SIG-M5 treated with dmso at 0.1 percent for 504 hours (cell line): ENCODE data around the gene EHF.

Source experiments
- DNase-seq: peaks from one replicate; lab custom pipeline; 2025; ENCODE audit not compliant: unreplicated experiment; lab: John Stamatoyannopoulos, UW

EHF gene

GRCh38 chr11:34623463-34623862 is 2.6 kb downstream of the EHF start:
- DNase-seq, result no peak

- DNase-seq, result no peak
These were observed 3.2 kb downstream of the EHF start for GRCh38 chr11:34624069-34624468.

- no peak for DNase-seq
These were observed 4.7 kb downstream of the EHF start for GRCh38 chr11:34625576-34625975.

- DNase-seq, result no peak
These were observed 5.5 kb downstream of the EHF start for GRCh38 chr11:34626393-34626792.

GRCh38 chr11:34627197-34627596 is 6.3 kb downstream of the EHF start:
- no peak for DNase-seq

GRCh38 chr11:34629711-34630110 is 8.8 kb downstream of the EHF start:
- DNase-seq, result no peak

- no peak for DNase-seq
These were observed 9.7 kb downstream of the EHF start for GRCh38 chr11:34630544-34630943.

- DNase-seq, result no peak
These were observed 10.4 kb downstream of the EHF start for GRCh38 chr11:34631297-34631696.

- no peak for DNase-seq
These were observed 10.8 kb downstream of the EHF start for GRCh38 chr11:34631737-34632104.

GRCh38 chr11:34632105-34632791 is 11.4 kb downstream of the EHF start:
- no peak for DNase-seq

- no peak for DNase-seq
These were observed 12.7 kb downstream of the EHF start for GRCh38 chr11:34633640-34633989.

GRCh38 chr11:34633990-34634693 is 13.2 kb downstream of the EHF start:
- peak; percentile 86 for DNase-seq

- no peak for DNase-seq
These were observed 13.8 kb downstream of the EHF start for GRCh38 chr11:34634694-34635062.

GRCh38 chr11:34636127-34636526 is 15.2 kb downstream of the EHF start:
- DNase-seq, result no peak

- DNase-seq, result no peak
These were observed 16.4 kb downstream of the EHF start for GRCh38 chr11:34637303-34637702.

- DNase-seq, result no peak
These were observed 18.0 kb downstream of the EHF start for GRCh38 chr11:34638897-34639296.

- no peak for DNase-seq
These were observed 18.7 kb downstream of the EHF start for GRCh38 chr11:34639545-34639944.

GRCh38 chr11:34640050-34640923 is 19.4 kb downstream of the EHF start:
- peak; percentile 53 for DNase-seq

- no peak for DNase-seq
These were observed 20.0 kb downstream of the EHF start for GRCh38 chr11:34640924-34641275.

- DNase-seq, result no peak
These were observed 20.6 kb downstream of the EHF start for GRCh38 chr11:34641456-34641855.

- no peak for DNase-seq
These were observed 21.2 kb downstream of the EHF start for GRCh38 chr11:34642001-34642554.

- DNase-seq, result no peak
These were observed 22.0 kb downstream of the EHF start for GRCh38 chr11:34642873-34643272.
